ENCODE results near the gene GOLGA3.
"Not testable (repeated sequence)": the region's sequence is repeated elsewhere in the genome, so short reads cannot be mapped to it uniquely, and the experiment has no call there.

Gene GOLGA3

GRCh38 chr12:132771126-132771838 is 57.4 kb downstream of the GOLGA3 start:
- no peak for DNase-seq
- in situ Hi-C loops (cut with HindIII; ENCODE audit: low pct_ligation_motif_present, low pct_unique_long_range_greater_than_20kb, low sequenced_read_pairs): no loop called here

DNA sequence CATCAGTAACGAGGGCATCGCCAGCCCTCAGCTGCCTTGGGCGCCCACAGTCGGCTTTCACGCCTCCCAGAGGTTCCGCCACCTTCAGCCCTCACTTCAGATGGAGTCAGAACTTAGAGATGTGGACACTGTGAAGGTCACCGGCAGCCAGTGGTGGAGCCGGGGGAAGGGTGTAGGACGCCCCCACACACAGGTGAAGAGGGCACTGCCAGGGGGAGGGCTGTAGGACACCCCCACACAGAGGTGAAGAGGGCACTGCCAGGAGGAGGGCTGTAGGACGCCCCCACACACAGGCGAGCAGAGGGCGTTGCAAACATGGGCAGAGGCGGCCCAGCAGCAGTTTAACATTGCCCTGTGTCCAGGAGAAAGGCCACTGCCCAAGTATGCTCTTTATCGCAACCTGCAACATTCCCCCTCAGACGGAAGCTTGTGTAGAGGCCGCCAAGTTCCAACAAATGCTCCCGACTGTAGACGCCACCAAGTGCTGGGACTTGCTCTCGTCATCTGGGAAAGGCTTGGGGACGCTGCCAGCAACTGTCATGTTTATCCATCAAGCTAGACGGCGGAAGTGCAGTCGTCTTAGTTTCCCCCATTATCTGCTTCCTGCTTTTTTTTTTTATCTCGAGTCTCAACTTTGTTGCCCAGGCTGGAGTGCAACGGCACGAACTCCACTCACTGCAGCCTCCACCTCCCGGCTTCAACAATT is 62.1 kb downstream of the GOLGA3 start:
- no peak for DNase-seq
- in situ Hi-C loops (cut with HindIII; ENCODE audit: low pct_ligation_motif_present, low pct_unique_long_range_greater_than_20kb, low sequenced_read_pairs): no loop called here

GRCh38 chr12:132765361-132765760 is 63.3 kb downstream of the GOLGA3 start:
- in situ Hi-C loops (cut with HindIII; ENCODE audit: low pct_ligation_motif_present, low pct_unique_long_range_greater_than_20kb, low sequenced_read_pairs): no loop called here
- DNase-seq: no peak

DNA sequence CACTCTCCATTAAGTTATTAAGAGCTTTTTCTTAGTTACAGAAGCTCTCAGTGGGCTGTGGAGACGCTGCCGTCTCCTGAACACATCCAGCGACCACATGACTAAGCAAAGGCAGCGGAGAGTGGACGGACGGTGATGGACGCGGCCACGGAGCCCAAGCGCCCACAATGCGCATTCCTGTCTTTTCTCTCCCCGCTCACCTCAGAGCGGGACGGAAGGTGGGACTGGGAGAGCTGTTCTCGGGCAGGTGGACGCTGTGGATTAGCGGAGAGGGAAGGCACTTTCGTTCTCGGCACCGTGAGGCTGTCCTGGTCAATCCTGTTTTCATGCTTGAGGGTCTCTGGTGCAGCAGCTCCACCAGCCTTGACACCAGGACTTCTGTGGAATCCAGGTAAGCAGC is 64.4 kb downstream of the GOLGA3 start:
- DNase-seq: no peak
- in situ Hi-C loops (cut with HindIII; ENCODE audit: low pct_ligation_motif_present, low pct_unique_long_range_greater_than_20kb, low sequenced_read_pairs): no loop called here

GRCh38 chr12:132761921-132762583 is 66.6 kb downstream of the GOLGA3 start:
- in situ Hi-C loops (cut with HindIII; ENCODE audit: low pct_ligation_motif_present, low pct_unique_long_range_greater_than_20kb, low sequenced_read_pairs): no loop called here
- peak; percentile 97 for DNase-seq

DNA sequence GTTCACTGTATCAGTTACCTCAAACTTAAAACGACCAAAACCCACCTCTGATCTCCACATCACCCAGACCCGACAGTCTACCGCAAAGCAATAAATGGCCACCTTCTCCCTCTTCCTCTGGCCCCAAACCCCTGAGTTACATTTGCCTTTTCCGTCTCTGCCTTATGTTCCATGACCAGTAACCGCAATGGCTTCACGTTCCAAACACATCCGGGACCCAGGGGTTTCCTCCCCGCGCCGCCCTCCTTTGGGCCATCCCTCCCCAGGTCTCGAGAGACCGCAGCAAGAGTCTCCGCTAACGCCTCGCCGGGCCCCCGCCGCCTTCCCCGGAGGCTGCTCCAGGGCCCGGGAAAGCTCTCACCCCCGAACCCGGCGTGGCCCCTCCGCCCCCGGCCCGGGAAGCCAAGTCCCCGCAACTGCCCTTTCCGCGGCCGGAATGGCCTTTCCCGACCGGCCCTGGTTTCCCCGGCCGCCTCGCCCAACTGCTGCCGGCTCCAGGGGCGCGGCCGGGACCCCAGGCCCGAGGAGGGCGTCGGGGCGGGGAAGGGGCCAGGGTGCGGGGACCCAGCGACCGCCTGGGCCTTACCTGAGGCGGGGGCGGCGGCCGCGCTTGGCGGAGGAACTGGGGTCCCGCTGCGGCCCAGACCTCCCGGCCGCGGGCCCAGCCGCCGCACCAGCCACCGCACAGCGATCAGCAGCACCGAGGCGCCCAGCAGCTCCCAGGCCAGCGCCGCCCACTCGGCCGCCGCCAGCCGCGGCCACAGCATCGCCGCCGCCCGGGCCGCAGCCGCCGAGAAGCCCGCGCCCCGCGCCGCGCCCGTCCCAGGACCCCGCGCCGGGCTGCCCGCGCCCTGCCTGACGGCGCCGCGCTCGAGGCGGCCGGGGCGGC is 67.4 kb downstream of the GOLGA3 start, which contains the start of gene ANKLE2:
Gene ANKLE2 (minus strand): TSS at position 801 of the 889 bp plus-strand sequence. CDS start 34 bp downstream, at position 767.
- DNase-seq: peak; percentile 92
- in situ Hi-C loops (cut with HindIII; ENCODE audit: low pct_ligation_motif_present, low pct_unique_long_range_greater_than_20kb, low sequenced_read_pairs): no loop called here

- in situ Hi-C loops (cut with HindIII; ENCODE audit: low pct_ligation_motif_present, low pct_unique_long_range_greater_than_20kb, low sequenced_read_pairs): no loop called here
- no peak for DNase-seq
Observed at GRCh38 chr12:132759359-132759758, 69.3 kb downstream of the GOLGA3 start.

DNA sequence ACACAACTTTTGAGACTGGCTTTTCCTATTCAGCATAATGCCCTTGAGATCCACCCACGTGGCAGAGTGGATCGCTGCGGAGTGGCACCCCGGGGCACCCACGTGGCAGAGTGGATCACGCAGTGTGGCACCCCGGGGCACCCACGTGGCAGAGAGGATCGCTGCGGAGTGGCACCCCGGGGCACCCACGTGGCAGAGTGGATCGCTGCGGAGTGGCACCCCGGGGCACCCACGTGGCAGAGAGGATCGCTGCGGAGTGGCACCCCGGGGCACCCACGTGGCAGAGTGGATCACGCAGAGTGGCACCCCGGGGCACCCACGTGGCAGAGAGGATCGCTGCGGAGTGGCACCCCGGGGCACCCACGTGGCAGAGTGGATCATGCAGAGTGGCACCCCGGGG is 69.8 kb downstream of the GOLGA3 start:
- DNase-seq; in situ Hi-C loops (cut with HindIII; ENCODE audit: low pct_ligation_motif_present, low pct_unique_long_range_greater_than_20kb, low sequenced_read_pairs): not testable (repeated sequence)

DNA sequence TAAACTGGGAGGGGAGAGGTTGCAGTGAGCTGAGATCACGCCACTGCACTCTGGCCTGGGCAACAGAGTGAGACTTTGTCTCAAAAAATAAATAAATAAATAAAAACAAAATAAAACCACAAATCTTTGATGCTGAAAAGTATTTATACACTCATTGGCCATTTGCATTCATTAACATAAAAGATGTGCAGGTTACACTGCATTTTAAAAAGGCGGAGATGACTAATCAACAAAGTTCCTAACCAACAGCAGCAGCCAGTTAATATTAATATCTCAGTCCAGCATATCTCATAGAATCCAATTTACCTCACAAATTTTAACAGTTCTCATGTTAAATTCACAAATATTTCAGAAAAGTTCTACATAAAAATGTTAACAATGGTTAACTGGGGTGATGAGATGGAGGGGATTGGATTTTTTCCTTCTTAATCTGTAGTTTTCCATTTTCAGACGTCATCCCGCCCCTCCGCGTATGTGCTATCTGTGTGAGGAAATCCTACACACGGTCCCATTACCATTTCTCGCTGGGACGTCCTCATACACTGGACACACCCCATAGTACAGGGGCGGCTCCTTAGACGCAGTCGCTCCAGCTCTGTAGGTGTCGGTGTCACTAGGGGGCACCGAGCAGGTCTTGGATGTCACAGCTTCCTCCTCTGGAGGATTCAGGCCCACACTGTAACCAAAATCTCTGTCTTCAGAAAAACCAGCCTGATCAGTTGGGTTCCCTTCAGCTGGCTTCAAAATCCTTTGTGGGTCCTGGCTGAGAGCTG is 74.3 kb downstream of the GOLGA3 start:
- in situ Hi-C loops (cut with HindIII; ENCODE audit: low pct_ligation_motif_present, low pct_unique_long_range_greater_than_20kb, low sequenced_read_pairs): no loop called here
- DNase-seq: no peak

DNA sequence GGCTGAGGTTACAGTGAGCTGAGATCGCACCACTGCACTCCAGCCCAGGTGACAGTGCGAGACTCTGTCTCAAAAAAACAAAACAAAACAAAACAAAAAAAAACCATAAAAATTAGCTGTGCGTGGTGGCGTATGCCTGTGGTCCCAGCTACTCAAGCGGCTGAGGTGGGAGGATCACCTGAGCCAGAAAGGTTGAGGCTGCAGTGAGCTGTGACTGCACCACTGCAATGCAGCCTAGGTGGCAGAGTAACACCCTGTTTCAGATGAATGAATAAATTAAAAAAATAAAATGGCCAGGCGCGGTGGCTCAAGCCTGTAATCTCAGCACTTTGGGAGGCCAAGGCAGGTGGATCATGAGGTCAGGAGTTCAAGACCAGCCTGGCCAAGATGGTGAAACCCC is 75.0 kb downstream of the GOLGA3 start:
- in situ Hi-C loops (cut with HindIII; ENCODE audit: low pct_ligation_motif_present, low pct_unique_long_range_greater_than_20kb, low sequenced_read_pairs): not testable (repeated sequence)

DNA sequence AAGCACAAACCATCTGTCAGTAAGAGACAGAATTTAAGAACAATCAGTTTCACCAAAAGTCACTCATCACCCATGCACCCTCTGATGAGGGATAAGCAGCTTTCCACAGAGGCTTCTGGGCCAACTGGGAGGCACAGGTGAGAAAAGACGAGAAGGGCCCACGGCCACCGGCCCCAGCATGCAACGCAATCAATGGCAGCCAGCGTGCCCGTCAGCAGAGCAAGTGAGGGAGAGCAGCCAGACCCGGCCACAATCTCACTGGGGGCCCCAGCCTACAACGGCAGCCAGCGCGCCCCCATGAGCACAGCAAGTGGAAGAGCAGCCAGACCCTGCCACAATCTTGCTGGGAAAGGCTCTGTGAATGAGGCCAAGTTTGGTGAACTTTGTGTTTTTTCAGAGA is 80.3 kb downstream of the GOLGA3 start:
- DNase-seq: no peak
- in situ Hi-C loops (cut with HindIII; ENCODE audit: low pct_ligation_motif_present, low pct_unique_long_range_greater_than_20kb, low sequenced_read_pairs): no loop called here

More for the DNA sequence above, 75.0 kb downstream of the GOLGA3 start:
- not testable (repeated sequence) for DNase-seq

DNA sequence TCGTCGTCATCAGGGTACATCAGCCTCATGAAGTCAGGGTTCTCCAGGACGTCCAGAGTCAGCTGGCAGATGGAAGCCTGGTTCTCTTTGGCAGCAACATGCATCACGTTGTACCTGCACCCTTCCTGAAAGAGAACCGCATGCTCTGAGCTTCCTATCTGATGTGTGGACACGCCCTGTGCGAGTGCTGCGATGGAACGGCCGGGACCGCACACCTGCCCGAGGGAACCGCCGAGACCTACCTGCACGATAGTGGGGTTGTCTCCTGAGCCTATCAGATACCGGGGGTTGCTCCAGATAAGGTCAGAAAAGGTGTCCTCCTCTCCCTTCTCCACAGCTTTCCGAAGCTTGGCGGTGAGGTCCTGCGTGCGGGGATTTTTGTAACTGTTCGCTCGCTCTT is 80.8 kb downstream of the GOLGA3 start:
- DNase-seq: no peak
- in situ Hi-C loops (cut with HindIII; ENCODE audit: low pct_ligation_motif_present, low pct_unique_long_range_greater_than_20kb, low sequenced_read_pairs): no loop called here

DNA sequence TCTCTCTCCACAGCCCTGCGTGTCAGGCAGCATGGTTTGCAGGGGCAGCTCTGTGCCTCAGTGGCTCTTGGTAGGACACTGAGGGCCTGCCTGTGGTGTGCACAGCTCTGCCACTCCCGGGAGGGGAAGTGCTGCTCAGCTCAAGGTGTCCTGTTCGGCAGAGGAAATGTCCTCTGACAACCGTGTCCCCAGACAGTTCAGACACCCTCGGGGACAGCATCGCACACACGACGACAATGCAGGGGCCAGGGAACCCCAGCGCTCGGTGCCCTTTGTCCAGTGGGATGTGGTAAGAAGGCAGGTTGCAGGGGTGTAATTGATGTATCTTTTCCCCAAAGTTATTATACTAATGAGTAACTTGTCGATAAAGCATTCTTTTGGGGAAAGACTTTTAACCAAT is 81.3 kb downstream of the GOLGA3 start:
- no peak for DNase-seq
- in situ Hi-C loops (cut with HindIII; ENCODE audit: low pct_ligation_motif_present, low pct_unique_long_range_greater_than_20kb, low sequenced_read_pairs): no loop called here

DNA sequence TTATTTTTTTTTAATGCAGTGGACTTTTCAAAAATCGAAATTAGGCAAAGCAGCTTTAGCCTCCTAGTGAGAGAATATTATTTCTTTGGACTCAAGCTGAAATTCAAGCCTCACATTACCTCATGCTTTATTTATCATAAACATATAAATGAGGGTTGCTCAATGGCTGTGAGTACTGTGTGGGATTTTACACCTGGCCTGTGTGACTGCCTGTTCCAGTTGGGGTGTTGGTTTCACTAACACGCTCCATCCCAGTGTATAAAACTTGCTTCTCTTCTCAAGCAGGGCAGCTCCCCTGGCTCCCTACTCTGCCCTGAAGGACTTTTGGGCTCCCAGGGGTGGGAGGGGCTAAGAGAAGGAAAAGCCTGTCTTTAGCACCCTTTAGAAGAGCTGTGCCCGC is 82.1 kb downstream of the GOLGA3 start:
- in situ Hi-C loops (cut with HindIII; ENCODE audit: low pct_ligation_motif_present, low pct_unique_long_range_greater_than_20kb, low sequenced_read_pairs): no loop called here

DNA sequence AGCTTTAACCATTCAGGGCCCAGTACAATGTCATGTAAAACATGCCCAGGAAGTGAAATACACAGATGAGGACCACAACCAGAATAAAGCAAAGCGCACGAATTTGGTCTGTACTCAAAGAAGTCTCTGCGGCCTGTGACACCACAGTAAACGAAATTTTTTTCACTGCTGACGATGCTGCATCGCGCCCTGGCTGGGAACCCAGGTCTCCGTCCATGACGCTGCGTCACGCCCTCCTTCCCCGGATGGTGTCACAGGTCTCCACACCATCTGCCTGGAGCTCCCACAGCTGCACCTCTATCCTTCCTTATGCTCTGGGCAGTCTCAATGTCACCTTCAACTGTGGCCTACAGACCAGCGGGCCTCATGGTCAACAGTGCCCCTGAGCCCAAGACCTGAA is 84.8 kb downstream of the GOLGA3 start:
- DNase-seq: no peak
- in situ Hi-C loops (cut with HindIII; ENCODE audit: low pct_ligation_motif_present, low pct_unique_long_range_greater_than_20kb, low sequenced_read_pairs): no loop called here

More for the DNA sequence above, 82.1 kb downstream of the GOLGA3 start:
- no peak for DNase-seq

DNA sequence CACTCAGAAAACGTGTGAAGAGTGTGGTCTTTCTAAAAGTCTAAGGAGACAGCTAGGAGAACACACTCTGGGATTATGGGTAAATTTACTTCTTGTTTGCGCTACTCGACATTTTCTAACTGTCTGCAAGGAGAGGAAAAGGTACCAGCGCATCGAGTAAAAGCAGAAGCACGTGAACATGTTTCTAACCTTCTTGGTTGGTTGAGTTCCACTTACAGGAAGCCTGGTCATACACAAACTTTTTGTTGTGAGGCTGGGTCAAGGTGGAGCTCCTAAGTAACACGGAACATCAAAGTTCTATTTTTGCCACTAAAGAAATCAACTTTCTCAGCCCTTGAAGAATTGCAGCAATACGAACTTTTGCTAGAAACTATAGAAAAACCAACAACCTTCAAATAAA is 87.0 kb downstream of the GOLGA3 start:
- in situ Hi-C loops (cut with HindIII; ENCODE audit: low pct_ligation_motif_present, low pct_unique_long_range_greater_than_20kb, low sequenced_read_pairs): no loop called here
- no peak for DNase-seq

- in situ Hi-C loops (cut with HindIII; ENCODE audit: low pct_ligation_motif_present, low pct_unique_long_range_greater_than_20kb, low sequenced_read_pairs): no loop called here
Observed at GRCh38 chr12:132740652-132741051, 88.0 kb downstream of the GOLGA3 start.

GRCh38 chr12:132740313-132740646 is 88.4 kb downstream of the GOLGA3 start:
- DNase-seq: no peak
- in situ Hi-C loops (cut with HindIII; ENCODE audit: low pct_ligation_motif_present, low pct_unique_long_range_greater_than_20kb, low sequenced_read_pairs): no loop called here

More at GRCh38 chr12:132740652-132741051, 88.0 kb downstream of the GOLGA3 start:
- no peak for DNase-seq
